ENCODE data around the gene KCNH3.
"Not testable (repeated sequence)": the region's sequence is repeated elsewhere in the genome, so short reads cannot be mapped to it uniquely, and the experiment has no call there.

Gene KCNH3

DNA sequence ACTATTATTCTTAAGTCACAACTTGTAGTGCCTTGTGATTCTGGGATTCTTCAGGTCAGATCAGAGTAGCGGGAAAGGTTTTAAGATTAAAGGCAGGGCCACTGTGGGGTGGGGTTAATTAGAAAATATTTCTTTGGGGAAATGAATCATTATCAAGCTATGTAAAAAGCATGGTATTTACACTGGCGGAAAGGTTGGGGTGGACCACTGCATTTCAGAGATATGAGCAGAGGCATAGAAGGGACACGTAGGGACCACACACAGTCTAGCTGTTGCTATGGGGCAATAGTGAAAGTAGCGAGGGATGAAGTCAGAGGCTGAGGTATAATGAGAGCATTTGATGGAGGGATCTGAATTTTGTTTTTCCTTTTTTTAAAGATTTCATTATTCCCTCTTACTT lies 31.7 kb upstream of the KCNH3 start:
- Histone ChIP-seq H3K27me3 (ENCODE audit: control insufficient read depth in 1 of 2, insufficient read depth in 2 of 2, low read length in 2 of 2) (no peaks in the 10 kb centered on the region), H3K4me1 (ENCODE audit: control insufficient read depth, insufficient read depth, low read length) (no peaks in the 10 kb centered on the region), H3K9ac (ENCODE audit: low read length in 2 of 2) (no peak overlapping the region), H3K9me3 (ENCODE audit: control insufficient read depth in 2 of 2, low read length in 2 of 2) (no peaks in the 10 kb centered on the region), H3K36me3 (ENCODE audit: control insufficient read depth in 2 of 2, insufficient read depth in 2 of 2, low read length in 2 of 2) (no peaks in the 10 kb centered on the region), H3K27ac (ENCODE audit: low read length) (no peak overlapping the region), H3K4me3 (ENCODE audit: low read length in 2 of 2) (no peak overlapping the region)

DNA sequence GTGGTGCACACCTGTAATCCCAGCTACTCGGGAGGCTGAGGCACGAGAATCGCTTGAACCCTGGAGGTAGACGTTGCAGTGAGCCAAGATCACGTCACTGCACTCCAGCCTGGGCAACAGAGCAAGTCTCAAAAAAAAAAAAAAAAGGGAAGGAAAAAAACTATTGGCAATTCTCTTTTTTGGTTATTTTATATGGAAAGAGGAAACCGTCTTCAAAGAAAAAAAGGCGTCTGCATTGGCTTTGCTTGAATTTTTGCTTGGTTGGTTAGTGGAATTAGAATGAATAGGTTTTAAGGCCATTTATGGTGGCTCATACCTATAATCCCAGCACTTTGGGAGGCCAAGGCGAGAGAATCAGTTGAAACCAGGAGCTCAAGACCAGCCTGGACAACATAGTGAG lies 29.1 kb upstream of the KCNH3 start:
- H3K9me3 ChIP-seq (ENCODE audit: control insufficient read depth in 2 of 2, low read length in 2 of 2); H3K27ac ChIP-seq (ENCODE audit: low read length); H3K4me3 ChIP-seq (ENCODE audit: low read length in 2 of 2); H3K9ac ChIP-seq (ENCODE audit: low read length in 2 of 2); H3K27me3 ChIP-seq (ENCODE audit: control insufficient read depth in 1 of 2, insufficient read depth in 2 of 2, low read length in 2 of 2); H3K36me3 ChIP-seq (ENCODE audit: control insufficient read depth in 2 of 2, insufficient read depth in 2 of 2, low read length in 2 of 2); H3K4me1 ChIP-seq (ENCODE audit: control insufficient read depth, insufficient read depth, low read length): not testable (repeated sequence)

- H3K4me1 ChIP-seq (ENCODE audit: control insufficient read depth, insufficient read depth, low read length), result no peaks in the 10 kb centered on the region
Observed at GRCh38 chr12:49511410-49511809, 27.4 kb upstream of the KCNH3 start.

GRCh38 chr12:49512546-49512945 lies 26.3 kb upstream of the KCNH3 start:
- no peaks in the 10 kb centered on the region for H3K4me1 ChIP-seq (ENCODE audit: control insufficient read depth, insufficient read depth, low read length)
- no peaks in the 10 kb centered on the region for H3K9me3 ChIP-seq (ENCODE audit: control insufficient read depth in 2 of 2, low read length in 2 of 2)
- H3K4me3 ChIP-seq (ENCODE audit: low read length in 2 of 2), result no peak overlapping the region
- H3K27me3 ChIP-seq (ENCODE audit: control insufficient read depth in 1 of 2, insufficient read depth in 2 of 2, low read length in 2 of 2), result no peaks in the 10 kb centered on the region
- H3K36me3 ChIP-seq (ENCODE audit: control insufficient read depth in 2 of 2, insufficient read depth in 2 of 2, low read length in 2 of 2), result no peaks in the 10 kb centered on the region
- H3K27ac ChIP-seq (ENCODE audit: low read length), result no peak overlapping the region
- no peak overlapping the region for H3K9ac ChIP-seq (ENCODE audit: low read length in 2 of 2)

More at GRCh38 chr12:49511410-49511809, 27.4 kb upstream of the KCNH3 start:
- H3K27me3 ChIP-seq (ENCODE audit: control insufficient read depth in 1 of 2, insufficient read depth in 2 of 2, low read length in 2 of 2), result no peaks in the 10 kb centered on the region
- no peak overlapping the region for H3K9ac ChIP-seq (ENCODE audit: low read length in 2 of 2)
- no peak overlapping the region for H3K27ac ChIP-seq (ENCODE audit: low read length)
- no peaks in the 10 kb centered on the region for H3K36me3 ChIP-seq (ENCODE audit: control insufficient read depth in 2 of 2, insufficient read depth in 2 of 2, low read length in 2 of 2)
- no peak overlapping the region for H3K4me3 ChIP-seq (ENCODE audit: low read length in 2 of 2)
- no peaks in the 10 kb centered on the region for H3K9me3 ChIP-seq (ENCODE audit: control insufficient read depth in 2 of 2, low read length in 2 of 2)

DNA sequence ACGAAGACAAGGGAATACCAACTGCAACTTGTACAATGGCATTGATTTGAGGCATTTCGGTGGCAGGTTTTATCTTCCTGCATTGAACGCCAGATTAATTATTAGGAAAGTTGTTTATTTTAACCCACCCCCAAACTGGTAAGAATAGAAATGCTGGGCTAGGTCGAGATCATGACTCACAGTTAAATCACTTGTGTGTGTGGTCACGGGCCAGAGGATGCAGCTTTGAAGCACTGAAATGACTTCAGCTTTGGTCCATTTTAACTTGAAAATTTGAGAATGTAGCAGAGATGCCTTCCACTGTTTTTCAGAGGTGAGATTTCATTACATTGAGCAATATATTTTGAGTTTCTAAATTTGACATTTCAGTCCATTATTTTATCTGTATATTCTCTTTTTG lies 23.6 kb upstream of the KCNH3 start:
- no peaks in the 10 kb centered on the region for H3K36me3 ChIP-seq (ENCODE audit: control insufficient read depth in 2 of 2, insufficient read depth in 2 of 2, low read length in 2 of 2)
- H3K9me3 ChIP-seq (ENCODE audit: control insufficient read depth in 2 of 2, low read length in 2 of 2), result no peaks in the 10 kb centered on the region
- H3K9ac ChIP-seq (ENCODE audit: low read length in 2 of 2), result no peak overlapping the region
- H3K27ac ChIP-seq (ENCODE audit: low read length), result no peak overlapping the region
- H3K27me3 ChIP-seq (ENCODE audit: control insufficient read depth in 1 of 2, insufficient read depth in 2 of 2, low read length in 2 of 2), result no peaks in the 10 kb centered on the region
- no peaks in the 10 kb centered on the region for H3K4me1 ChIP-seq (ENCODE audit: control insufficient read depth, insufficient read depth, low read length)
- H3K4me3 ChIP-seq (ENCODE audit: low read length in 2 of 2), result no peak overlapping the region

DNA sequence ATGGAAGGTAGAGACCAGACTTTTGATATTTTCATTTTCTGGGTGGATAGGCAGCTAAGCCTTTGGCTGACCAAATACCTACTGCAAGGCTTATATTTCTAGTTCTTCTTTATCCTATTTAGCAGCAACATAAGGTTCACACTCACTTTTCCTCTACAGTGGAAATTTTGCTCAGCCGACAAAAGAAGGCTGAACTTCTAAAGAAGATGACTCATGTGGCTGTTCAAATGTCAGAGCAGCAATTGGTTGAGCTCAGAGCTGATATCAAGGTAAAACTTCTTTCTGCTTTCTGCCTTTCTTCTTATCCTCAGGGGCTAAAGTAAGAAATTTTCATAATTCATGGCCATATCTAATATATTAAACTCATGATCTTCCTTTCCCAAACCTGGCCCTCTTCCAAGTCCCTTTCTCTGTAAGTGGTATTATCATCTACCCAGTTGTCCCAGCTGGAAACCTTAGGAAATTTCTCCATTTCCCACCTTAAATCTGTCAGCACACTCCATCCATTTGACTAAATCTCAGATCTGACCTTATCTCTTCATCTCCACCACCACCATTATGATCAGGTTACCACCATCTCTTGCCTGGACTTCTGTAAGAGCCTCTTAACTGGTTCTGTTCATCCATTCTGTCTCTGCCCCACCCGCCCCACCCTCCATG lies 19.8 kb upstream of the KCNH3 start:
- Histone ChIP-seq H3K9me3 (ENCODE audit: control insufficient read depth in 2 of 2, low read length in 2 of 2) (no peaks in the 10 kb centered on the region), H3K4me3 (ENCODE audit: low read length in 2 of 2) (no peak overlapping the region), H3K27ac (ENCODE audit: low read length) (no peak overlapping the region), H3K4me1 (ENCODE audit: control insufficient read depth, insufficient read depth, low read length) (no peaks in the 10 kb centered on the region), H3K36me3 (ENCODE audit: control insufficient read depth in 2 of 2, insufficient read depth in 2 of 2, low read length in 2 of 2) (peaks cover 6 to 8% of the 10 kb centered on the region in 2 donors), H3K27me3 (ENCODE audit: control insufficient read depth in 1 of 2, insufficient read depth in 2 of 2, low read length in 2 of 2) (no peaks in the 10 kb centered on the region), H3K9ac (ENCODE audit: low read length in 2 of 2) (no peak overlapping the region)

DNA sequence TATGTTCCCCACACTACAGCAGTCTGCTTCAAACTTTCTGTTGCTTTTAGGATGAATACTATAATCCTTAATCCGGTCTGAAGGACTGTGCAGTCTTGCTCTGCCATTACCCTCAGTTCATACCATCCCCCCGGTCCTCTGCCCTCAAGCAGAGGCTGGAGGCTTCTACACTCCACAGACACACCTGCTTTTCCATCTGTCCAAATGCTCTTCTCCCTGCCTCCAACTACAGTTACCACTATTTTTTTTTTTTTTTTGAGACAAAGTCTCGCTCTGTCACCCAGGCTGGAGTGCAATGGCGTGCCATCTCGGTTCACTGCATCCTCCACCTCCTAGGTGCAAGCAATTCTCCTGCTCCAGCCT lies 19.3 kb upstream of the KCNH3 start:
- Histone ChIP-seq H3K4me1 (ENCODE audit: control insufficient read depth, insufficient read depth, low read length) (no peaks in the 10 kb centered on the region), H3K9me3 (ENCODE audit: control insufficient read depth in 2 of 2, low read length in 2 of 2) (no peaks in the 10 kb centered on the region), H3K36me3 (ENCODE audit: control insufficient read depth in 2 of 2, insufficient read depth in 2 of 2, low read length in 2 of 2) (peaks cover 11% of the 10 kb centered on the region in 2 donors), H3K4me3 (ENCODE audit: low read length in 2 of 2) (no peak overlapping the region), H3K9ac (ENCODE audit: low read length in 2 of 2) (no peak overlapping the region), H3K27me3 (ENCODE audit: control insufficient read depth in 1 of 2, insufficient read depth in 2 of 2, low read length in 2 of 2) (no peaks in the 10 kb centered on the region), H3K27ac (ENCODE audit: low read length) (no peak overlapping the region)

GRCh38 chr12:49521389-49521788 lies 17.4 kb upstream of the KCNH3 start:
- peaks cover 24 to 26% of the 10 kb centered on the region in 2 donors for H3K36me3 ChIP-seq (ENCODE audit: control insufficient read depth in 2 of 2, insufficient read depth in 2 of 2, low read length in 2 of 2)
- no peak overlapping the region for H3K9ac ChIP-seq (ENCODE audit: low read length in 2 of 2)
- H3K4me1 ChIP-seq (ENCODE audit: control insufficient read depth, insufficient read depth, low read length), result no peaks in the 10 kb centered on the region
- no peak overlapping the region for H3K4me3 ChIP-seq (ENCODE audit: low read length in 2 of 2)
- no peaks in the 10 kb centered on the region for H3K9me3 ChIP-seq (ENCODE audit: control insufficient read depth in 2 of 2, low read length in 2 of 2)
- no peaks in the 10 kb centered on the region for H3K27me3 ChIP-seq (ENCODE audit: control insufficient read depth in 1 of 2, insufficient read depth in 2 of 2, low read length in 2 of 2)
- no peak overlapping the region for H3K27ac ChIP-seq (ENCODE audit: low read length)

DNA sequence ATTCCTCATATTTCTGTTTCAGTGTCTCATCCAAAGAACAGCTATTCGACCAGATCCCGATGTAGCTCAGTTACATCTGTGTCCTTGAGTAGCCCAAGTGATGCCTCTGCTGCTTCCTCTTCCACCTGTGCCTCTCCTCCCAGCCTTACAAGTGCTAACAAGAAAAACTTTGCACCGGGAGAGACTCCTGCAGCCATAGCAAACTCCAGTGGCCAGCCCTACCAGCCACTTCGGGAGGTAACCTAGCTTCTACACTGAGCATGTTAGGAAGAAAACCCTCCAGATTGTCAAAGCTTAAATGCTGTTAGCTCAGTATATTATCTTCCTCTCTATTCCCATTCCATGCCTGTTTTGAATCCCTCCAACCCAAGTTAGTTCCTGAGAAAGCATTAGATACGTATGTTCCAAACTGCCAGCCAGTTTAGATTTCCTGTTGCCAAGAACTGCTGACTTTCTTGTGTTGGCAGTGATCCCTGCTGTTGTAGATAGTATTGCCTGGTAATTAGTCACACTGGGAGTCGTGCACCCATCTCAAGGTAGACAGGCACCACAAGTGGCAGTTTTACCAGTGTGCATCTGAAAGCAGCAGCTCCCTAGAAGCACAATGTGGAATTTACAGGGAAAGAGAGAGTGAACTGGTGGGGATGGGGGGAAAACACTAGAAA lies 14.0 kb upstream of the KCNH3 start:
- H3K36me3 ChIP-seq (ENCODE audit: control insufficient read depth in 2 of 2, insufficient read depth in 2 of 2, low read length in 2 of 2), result peaks cover 26 to 29% of the 10 kb centered on the region in 2 donors

GRCh38 chr12:49525942-49526341 lies 12.9 kb upstream of the KCNH3 start:
- Histone ChIP-seq H3K27ac (ENCODE audit: low read length) (no peak overlapping the region), H3K4me1 (ENCODE audit: control insufficient read depth, insufficient read depth, low read length) (no peaks in the 10 kb centered on the region), H3K27me3 (ENCODE audit: control insufficient read depth in 1 of 2, insufficient read depth in 2 of 2, low read length in 2 of 2) (no peaks in the 10 kb centered on the region), H3K9ac (ENCODE audit: low read length in 2 of 2) (no peak overlapping the region), H3K4me3 (ENCODE audit: low read length in 2 of 2) (no peak overlapping the region), H3K36me3 (ENCODE audit: control insufficient read depth in 2 of 2, insufficient read depth in 2 of 2, low read length in 2 of 2) (peaks cover 26 to 29% of the 10 kb centered on the region in 2 donors), H3K9me3 (ENCODE audit: control insufficient read depth in 2 of 2, low read length in 2 of 2) (no peaks in the 10 kb centered on the region)

More for the DNA sequence above, 14.0 kb upstream of the KCNH3 start:
- H3K9me3 ChIP-seq (ENCODE audit: control insufficient read depth in 2 of 2, low read length in 2 of 2), result no peaks in the 10 kb centered on the region
- H3K27me3 ChIP-seq (ENCODE audit: control insufficient read depth in 1 of 2, insufficient read depth in 2 of 2, low read length in 2 of 2), result no peaks in the 10 kb centered on the region
- H3K9ac ChIP-seq (ENCODE audit: low read length in 2 of 2), result no peak overlapping the region
- H3K27ac ChIP-seq (ENCODE audit: low read length), result no peak overlapping the region
- H3K4me1 ChIP-seq (ENCODE audit: control insufficient read depth, insufficient read depth, low read length), result no peaks in the 10 kb centered on the region
- H3K4me3 ChIP-seq (ENCODE audit: low read length in 2 of 2), result no peak overlapping the region

- no peaks in the 10 kb centered on the region for H3K4me1 ChIP-seq (ENCODE audit: control insufficient read depth, insufficient read depth, low read length)
- no peaks in the 10 kb centered on the region for H3K9me3 ChIP-seq (ENCODE audit: control insufficient read depth in 2 of 2, low read length in 2 of 2)
- H3K9ac ChIP-seq (ENCODE audit: low read length in 2 of 2), result no peak overlapping the region
- peaks cover 23 to 28% of the 10 kb centered on the region in 2 donors for H3K36me3 ChIP-seq (ENCODE audit: control insufficient read depth in 2 of 2, insufficient read depth in 2 of 2, low read length in 2 of 2)
- no peak overlapping the region for H3K4me3 ChIP-seq (ENCODE audit: low read length in 2 of 2)
- no peak overlapping the region for H3K27ac ChIP-seq (ENCODE audit: low read length)
- H3K27me3 ChIP-seq (ENCODE audit: control insufficient read depth in 1 of 2, insufficient read depth in 2 of 2, low read length in 2 of 2), result no peaks in the 10 kb centered on the region
Observed at GRCh38 chr12:49527361-49528130, 11.3 kb upstream of the KCNH3 start.
